ENCODE measurements around the gene HES5. TPM values are rescaled to one million over a fixed set of nuclear protein-coding genes. Genes with fewer than 3 reads are reported as not detected.
A peak's percentile ranks its signal among the peaks of the same experiment; 100 is the strongest.

The HES5 gene
- total RNA-seq, 4 donors from 2014 or later, result not detected

DNA sequence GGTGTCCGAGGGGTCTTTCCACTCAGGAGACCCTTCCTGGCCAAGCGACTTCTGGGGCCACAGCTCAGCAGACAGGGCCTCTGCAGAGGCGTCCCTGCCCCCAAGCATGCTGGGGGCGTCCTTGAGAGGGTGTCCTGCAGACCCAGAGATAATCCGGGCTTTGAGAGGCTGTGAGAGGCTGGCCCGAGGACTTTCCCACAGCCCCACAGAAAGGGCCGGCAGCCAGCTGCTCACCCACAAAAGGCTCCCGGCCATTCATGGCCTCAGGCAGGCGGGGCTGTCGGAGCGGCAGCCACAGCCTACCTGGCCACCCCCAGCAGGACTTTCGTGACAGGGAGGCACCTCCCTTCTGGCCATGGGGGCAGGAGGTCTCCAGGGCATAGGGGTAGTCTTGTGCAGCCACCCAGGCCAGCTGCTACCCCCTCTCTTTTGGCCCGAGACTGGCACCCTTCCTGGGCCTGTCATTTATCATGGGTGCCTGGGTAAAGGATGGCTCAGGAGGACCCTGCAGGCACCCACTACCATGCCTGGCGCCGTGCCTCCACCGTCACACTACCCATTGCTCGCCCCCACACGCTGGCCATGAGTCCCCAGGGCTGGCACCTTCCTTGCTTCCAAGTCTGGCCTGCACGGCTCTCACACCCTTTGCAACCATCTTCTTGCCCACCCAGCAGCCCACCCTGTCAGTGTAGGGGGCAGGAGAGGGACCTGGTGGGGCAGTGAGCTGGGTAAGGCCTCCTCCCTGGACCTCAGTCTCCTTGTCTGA is 15.0 kb upstream of the HES5 start:
- Histone ChIP-seq H3K4me1 (peaks cover 0 to 76% (median 34%) of the 10 kb centered on the region in 3 donors), H3K27me3 (peaks cover 78% of the 10 kb centered on the region), H3K4me3 (no peak overlapping the region), H3K36me3 (no peaks in the 10 kb centered on the region), H3K9me3 (no peaks in the 10 kb centered on the region), H3K27ac (peak overlapping the region in 3 of 4 donors; percentile 88 to 90 (median 88))
- no peak for ATAC-seq
- 80% methylated on average over 1 of the region's 19 CpGs; no CpG with 5 or more reads in 1 of the 2 donors for WGBS, 2 donors (ENCODE audit: low coverage in 1 of 2)
- TF ChIP-seq POLR2AphosphoS5 (IDR thresholded peaks at IDR 0.05), result no peak
- no peak for TF ChIP-seq POLR2A (IDR thresholded peaks at IDR 0.05)
- TF ChIP-seq EP300 (IDR thresholded peaks at IDR 0.05), result no peak
- TF ChIP-seq, protein P1, sequence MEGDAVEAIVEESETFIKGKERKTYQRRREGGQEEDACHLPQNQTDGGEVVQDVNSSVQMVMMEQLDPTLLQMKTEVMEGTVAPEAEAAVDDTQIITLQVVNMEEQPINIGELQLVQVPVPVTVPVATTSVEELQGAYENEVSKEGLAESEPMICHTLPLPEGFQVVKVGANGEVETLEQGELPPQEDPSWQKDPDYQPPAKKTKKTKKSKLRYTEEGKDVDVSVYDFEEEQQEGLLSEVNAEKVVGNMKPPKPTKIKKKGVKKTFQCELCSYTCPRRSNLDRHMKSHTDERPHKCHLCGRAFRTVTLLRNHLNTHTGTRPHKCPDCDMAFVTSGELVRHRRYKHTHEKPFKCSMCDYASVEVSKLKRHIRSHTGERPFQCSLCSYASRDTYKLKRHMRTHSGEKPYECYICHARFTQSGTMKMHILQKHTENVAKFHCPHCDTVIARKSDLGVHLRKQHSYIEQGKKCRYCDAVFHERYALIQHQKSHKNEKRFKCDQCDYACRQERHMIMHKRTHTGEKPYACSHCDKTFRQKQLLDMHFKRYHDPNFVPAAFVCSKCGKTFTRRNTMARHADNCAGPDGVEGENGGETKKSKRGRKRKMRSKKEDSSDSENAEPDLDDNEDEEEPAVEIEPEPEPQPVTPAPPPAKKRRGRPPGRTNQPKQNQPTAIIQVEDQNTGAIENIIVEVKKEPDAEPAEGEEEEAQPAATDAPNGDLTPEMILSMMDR (IDR thresholded peaks at IDR 0.05), result no peak

DNA sequence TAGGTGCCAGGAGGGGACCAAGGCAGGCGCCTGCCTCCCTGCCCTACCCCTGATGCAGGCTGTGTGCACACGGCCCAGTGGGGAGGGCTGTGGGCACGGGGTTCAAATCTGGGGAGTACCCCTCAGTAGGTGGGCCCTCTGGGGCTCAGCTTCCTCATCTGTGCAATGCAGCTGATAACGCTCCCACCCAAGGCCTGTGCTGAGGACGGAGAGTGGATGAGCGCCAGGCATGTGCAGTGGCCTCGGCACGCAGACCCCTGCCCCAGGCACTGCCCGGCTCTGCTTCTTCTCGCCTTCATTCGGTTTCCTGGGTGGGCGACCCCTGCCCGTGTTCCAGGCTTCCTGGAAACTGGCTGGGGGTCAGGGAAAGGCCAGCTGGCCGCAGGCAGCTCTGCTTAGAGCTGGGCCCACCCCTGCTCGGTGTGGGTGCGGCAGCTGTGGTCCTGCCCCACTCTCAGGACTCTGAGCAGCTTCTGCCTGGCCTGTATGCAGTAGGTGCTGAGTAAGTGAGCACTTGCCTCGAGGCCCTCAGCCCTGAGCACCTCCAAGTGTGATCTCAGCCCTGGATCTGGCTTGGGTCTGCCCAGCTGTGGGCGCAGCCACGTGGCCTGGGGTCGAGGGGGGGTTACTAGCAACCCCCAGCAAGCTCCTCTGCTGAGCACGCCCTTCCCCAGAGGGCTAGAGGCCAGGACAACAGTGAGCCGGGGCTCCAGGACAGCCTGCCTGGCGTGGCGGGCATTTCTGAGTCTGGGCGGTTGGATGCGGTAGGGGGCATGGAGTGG is 14.2 kb upstream of the HES5 start:
- TF ChIP-seq, protein P1 (IDR thresholded peaks at IDR 0.05), result no peak
- no peak for TF ChIP-seq EP300 (IDR thresholded peaks at IDR 0.05)
- TF ChIP-seq POLR2AphosphoS5 (IDR thresholded peaks at IDR 0.05), result no peak
- no peak for TF ChIP-seq POLR2A (IDR thresholded peaks at IDR 0.05)
- no peaks in the 10 kb centered on the region for H3K36me3 ChIP-seq
- H3K9me3 ChIP-seq, result no peaks in the 10 kb centered on the region
- H3K27ac ChIP-seq, result peak overlapping the region in 3 of 4 donors; percentile 1 to 90 (median 88)
- WGBS, 2 donors (ENCODE audit: low coverage in 1 of 2), result no CpG with 5 or more reads among the region's 26 CpGs
- H3K27me3 ChIP-seq, result peaks cover 86% of the 10 kb centered on the region
- H3K4me3 ChIP-seq, result no peak overlapping the region
- ATAC-seq, result no peak
- H3K4me1 ChIP-seq, result peaks cover 0 to 68% (median 32%) of the 10 kb centered on the region in 3 donors

DNA sequence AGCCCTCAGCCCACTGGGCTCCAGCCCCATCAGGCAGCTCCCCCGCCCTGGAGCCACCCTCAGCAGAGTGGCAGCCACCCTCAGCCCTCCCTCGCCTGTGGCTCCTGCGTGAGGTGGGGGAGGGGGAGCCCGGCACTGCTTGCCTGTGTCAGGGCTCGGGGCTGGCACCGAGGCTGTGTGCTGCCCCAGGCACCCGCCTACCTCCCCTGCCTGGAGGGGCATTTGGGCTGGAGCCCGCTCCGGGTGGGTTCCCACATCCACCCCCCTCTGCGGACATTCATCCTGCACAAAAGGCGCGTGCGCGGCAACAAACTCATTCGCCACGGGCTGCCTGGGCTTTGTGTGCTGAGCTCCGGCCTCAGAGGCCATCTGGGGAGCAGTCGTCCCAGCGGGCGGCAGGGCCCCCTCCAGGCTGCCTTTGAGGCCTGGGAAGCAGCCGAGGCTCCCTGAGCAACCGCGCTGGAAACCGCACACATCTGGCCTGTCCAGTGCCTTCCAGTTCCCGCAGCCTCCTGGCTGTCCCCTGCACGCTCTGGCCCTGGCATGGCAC is 13.6 kb upstream of the HES5 start:
- ATAC-seq, result no peak
- Histone ChIP-seq H3K9me3 (no peaks in the 10 kb centered on the region), H3K27me3 (peaks cover 93% of the 10 kb centered on the region), H3K4me1 (peaks cover 0 to 62% (median 28%) of the 10 kb centered on the region in 3 donors), H3K27ac (no peak overlapping the region), H3K36me3 (no peaks in the 10 kb centered on the region), H3K4me3 (no peak overlapping the region)
- no CpG with 5 or more reads among the region's 26 CpGs for WGBS, 2 donors (ENCODE audit: low coverage in 1 of 2)
- TF ChIP-seq POLR2A (IDR thresholded peaks at IDR 0.05) (no peak), EP300 (IDR thresholded peaks at IDR 0.05) (no peak), POLR2AphosphoS5 (IDR thresholded peaks at IDR 0.05) (no peak)
- TF ChIP-seq, protein P1 (IDR thresholded peaks at IDR 0.05), result no peak

DNA sequence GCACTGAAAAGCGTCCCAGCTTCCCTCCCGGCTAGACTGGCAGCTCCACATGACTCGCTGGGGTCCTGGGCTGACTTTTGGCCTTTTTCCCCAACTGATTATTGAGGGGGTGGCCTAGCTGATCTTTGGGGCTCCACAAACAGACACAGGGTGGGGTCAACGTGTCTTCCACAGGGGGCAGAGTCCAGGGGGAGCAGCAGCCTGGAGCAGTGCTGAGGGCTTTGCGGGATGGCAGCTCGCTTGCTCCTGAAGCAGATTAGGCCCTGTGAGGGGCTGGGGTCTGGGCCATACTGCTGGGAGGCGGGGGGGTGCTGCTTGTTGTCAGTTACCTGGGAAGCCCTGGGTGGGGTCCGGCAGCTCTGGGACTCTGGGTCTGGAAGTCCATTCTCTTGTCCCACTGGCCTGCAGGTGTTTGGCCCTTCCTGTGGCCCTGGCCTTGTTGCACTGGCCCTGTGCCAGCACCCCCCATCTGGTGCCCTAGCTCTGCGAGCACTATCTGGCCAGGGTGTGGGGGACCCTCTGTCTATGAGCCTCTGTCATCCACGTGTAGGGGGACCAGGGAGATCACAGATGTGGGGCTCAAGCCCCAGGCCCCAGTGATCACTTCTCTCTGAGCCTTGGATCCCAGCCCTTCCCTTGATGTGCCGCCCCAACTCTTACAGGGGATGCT is 12.3 kb upstream of the HES5 start:
- Histone ChIP-seq H3K4me1 (peaks cover 0 to 49% (median 23%) of the 10 kb centered on the region in 3 donors), H3K36me3 (no peaks in the 10 kb centered on the region), H3K9me3 (no peaks in the 10 kb centered on the region), H3K27ac (no peak overlapping the region), H3K4me3 (no peak overlapping the region), H3K27me3 (peaks cover 99% of the 10 kb centered on the region)
- ATAC-seq, result no peak
- TF ChIP-seq EP300 (IDR thresholded peaks at IDR 0.05) (no peak), POLR2AphosphoS5 (IDR thresholded peaks at IDR 0.05) (no peak), POLR2A (IDR thresholded peaks at IDR 0.05) (no peak)
- TF ChIP-seq, protein P1 (IDR thresholded peaks at IDR 0.05), result no peak
- WGBS, 2 donors (ENCODE audit: low coverage in 1 of 2), result no CpG with 5 or more reads among the region's 11 CpGs

Measured in gastroesophageal sphincter (tissue), 4 donors.